DOHH2 (cell line): ENCODE results near the gene SPATA2.

ENCODE experiments used
- EZH2phosphoT487 ChIP-seq: fragments of 200-600 bp; sonication (generic); IDR thresholded peaks from 2 replicates; pipeline ENCODE4 v1.6.1; 2017; ENCODE audit warnings: borderline replicate concordance, mild to moderate bottlenecking, antibody characterized with exemption, low read length, moderate library complexity, mixed read lengths
- TF ChIP-seq, protein P1 (sequence below): fragments of 200-600 bp; sonication (generic); IDR thresholded peaks from one replicate; pipeline ENCODE4 v1.5.1; 2014; ENCODE audit warnings: antibody characterized with exemption, mild to moderate bottlenecking, low read depth, low read length; ENCODE audit not compliant: poor library complexity, severe bottlenecking

- TF ChIP-seq, protein P1, sequence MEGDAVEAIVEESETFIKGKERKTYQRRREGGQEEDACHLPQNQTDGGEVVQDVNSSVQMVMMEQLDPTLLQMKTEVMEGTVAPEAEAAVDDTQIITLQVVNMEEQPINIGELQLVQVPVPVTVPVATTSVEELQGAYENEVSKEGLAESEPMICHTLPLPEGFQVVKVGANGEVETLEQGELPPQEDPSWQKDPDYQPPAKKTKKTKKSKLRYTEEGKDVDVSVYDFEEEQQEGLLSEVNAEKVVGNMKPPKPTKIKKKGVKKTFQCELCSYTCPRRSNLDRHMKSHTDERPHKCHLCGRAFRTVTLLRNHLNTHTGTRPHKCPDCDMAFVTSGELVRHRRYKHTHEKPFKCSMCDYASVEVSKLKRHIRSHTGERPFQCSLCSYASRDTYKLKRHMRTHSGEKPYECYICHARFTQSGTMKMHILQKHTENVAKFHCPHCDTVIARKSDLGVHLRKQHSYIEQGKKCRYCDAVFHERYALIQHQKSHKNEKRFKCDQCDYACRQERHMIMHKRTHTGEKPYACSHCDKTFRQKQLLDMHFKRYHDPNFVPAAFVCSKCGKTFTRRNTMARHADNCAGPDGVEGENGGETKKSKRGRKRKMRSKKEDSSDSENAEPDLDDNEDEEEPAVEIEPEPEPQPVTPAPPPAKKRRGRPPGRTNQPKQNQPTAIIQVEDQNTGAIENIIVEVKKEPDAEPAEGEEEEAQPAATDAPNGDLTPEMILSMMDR: no peak
- TF ChIP-seq EZH2phosphoT487: no peak
Observed at GRCh38 chr20:49910340-49910706, 5.0 kb downstream of the SPATA2 start.
